K562 (cell line): ENCODE data around the gene TMEM143. TPM values are rescaled to one million over a fixed set of nuclear protein-coding genes. Genes with fewer than 3 reads are reported as not detected.

Experiments used
- CGGBP1 ChIP-seq: fragments of 250-450 bp; sonication (Bioruptor Pico); IDR thresholded peaks from 2 replicates; pipeline ENCODE4 v1.9.0; 2021; ENCODE audit warnings: mild to moderate bottlenecking
- CTCF ChIP-seq, 3 experiments: IDR thresholded peaks in 2 of 3; conservative IDR thresholded peaks in 1 of 3; 2 replicates each; pipeline ENCODE4 v1.5.1; 2011 to 2012; ENCODE audit warnings: low read length in 3 of 3, mild to moderate bottlenecking in 3 of 3, control low read depth in 2 of 3, improper control_type of control experiment in 1 of 3, inconsistent platforms in 1 of 3, low read depth in 1 of 3, mixed read lengths in 1 of 3, moderate library complexity in 1 of 3; ENCODE audit not compliant: insufficient read depth in 2 of 3
- JUN ChIP-seq, 2 experiments: sonication (generic) in 1 of 2; formaldehyde crosslinking in 1 of 2; IDR thresholded peaks; 2 replicates each; pipeline versions ENCODE4 v1.6.1 to v1.8.0; 2012 to 2022; ENCODE audit warnings: borderline replicate concordance in 2 of 2, mild to moderate bottlenecking in 2 of 2, improper control_type of control experiment in 1 of 2, low read depth in 1 of 2, low read length in 1 of 2, missing genetic modification reagents in 1 of 2
- SMARCA4 ChIP-seq: fragments of 450-650 bp; IDR thresholded peaks from 2 replicates; pipeline ENCODE4 v1.6.1; 2016
- SRF ChIP-seq, 2 experiments: fragments of 250-450, 450-650 bp in 1 of 2; sonication (Bioruptor Pico) in 1 of 2; sonication (generic) in 1 of 2; formaldehyde crosslinking; IDR thresholded peaks; 2 replicates each; pipeline versions ENCODE4 v1.5.0 to v1.5.1; 2020 to 2022; ENCODE audit warnings: mild to moderate bottlenecking in 1 of 2, missing genetic modification reagents in 1 of 2
- TFAM ChIP-seq: fragments of 250-450 bp; sonication (Bioruptor Pico); conservative IDR thresholded peaks from 2 replicates; pipeline ENCODE4 v1.5.0; 2021; ENCODE audit warnings: mild to moderate bottlenecking, moderate library complexity
- ZNF165 ChIP-seq: fragments of 250-450 bp; sonication (Bioruptor Pico); IDR thresholded peaks from 2 replicates; pipeline ENCODE4 v1.4.0; 2020; ENCODE audit warnings: borderline replicate concordance
- ZNF551 ChIP-seq: fragments of 250-450 bp; sonication (Bioruptor Pico); IDR thresholded peaks from 2 replicates; pipeline ENCODE4 v1.5.0; 2021; ENCODE audit warnings: mild to moderate bottlenecking, moderate library complexity
- ZNF668 ChIP-seq: fragments of 250-450 bp; sonication (Bioruptor Pico); IDR thresholded peaks from 2 replicates; pipeline ENCODE4 v1.8.0; 2022; ENCODE audit warnings: mild to moderate bottlenecking, inconsistent platforms
- polyA plus RNA-seq, 8 experiments: library from polyadenylated mRNA; depleted of rRNA in 4 of 8; stranded (reverse) in 5 of 8; unstranded in 3 of 8; fragments of >200 nt; fragmentation: Nextera tagmentation in 2 of 8; fragmentation: Illumina TruSeq in 1 of 8; extraction: Ambion mirVana in 2 of 8; extraction: Trizol in 1 of 8; gene quantifications; 2 replicates each; pipeline versions ENCODE4 v1.2.1 to v1.2.3, GENCODE V29; 2011 to 2014; ENCODE audit warnings: inconsistent platforms in 1 of 8, missing spikeins in 1 of 8
- total RNA-seq, 7 experiments: library from RNA; depleted of rRNA in 6 of 7; stranded (reverse); fragments of >200 nt in 6 of 7; fragmentation: Illumina TruSeq in 2 of 7; extraction: Trizol in 2 of 7; gene quantifications; 2 replicates each; pipeline versions ENCODE4 v1.2.1 to v1.2.3, GENCODE V29; 2011 to 2021; ENCODE audit warnings: low replicate concordance in 1 of 7
- TF ChIP-seq, protein P1 (sequence below): fragments of 450-650 bp; IDR thresholded peaks from 2 replicates; pipeline ENCODE4 v1.6.1; 2016; ENCODE audit warnings: low read depth

Gene TMEM143
- total and polyA plus RNA-seq, 9 of the 15 experiments (the other 6 are each of a cell fraction or from before 2014, with no cell fraction given) = 0.66 to 8.8 (median 4.3) TPM

GRCh38 chr19:48321622-48322591 lies 41.8 kb downstream of the TMEM143 start (continued):
- TF ChIP-seq JUN (IDR thresholded peaks at IDR 0.05; ENCODE audit: borderline replicate concordance, low read depth, low read length) (peak; percentile 55; the same call in 1 of the 2 replicates), JUN (CRISPR knock-in tag; IDR thresholded peaks at IDR 0.05; ENCODE audit: borderline replicate concordance) (no peak), CGGBP1 (CRISPR knock-in tag) (no peak), TFAM (no peak), SMARCA4 (peak; percentile 60), CTCF (IDR thresholded peaks at IDR 0.05 in 2 of 3, conservative IDR thresholded peaks at IDR 0.05 in 1 of 3; ENCODE audit: insufficient read depth in 2 of 3, low read depth in 1 of 3, low read length in 3 of 3) (peak; percentile 20 to 37 (median 22); a peak in 4 of 6 replicates), ZNF551 (CRISPR knock-in tag) (no peak), SRF (CRISPR knock-in tag; IDR thresholded peaks at IDR 0.05) (peak in 1 of 2 experiments; percentile 60; a peak in 2 of 4 replicates), ZNF668 (no peak), ZNF165 (CRISPR knock-in tag) (no peak)
- TF ChIP-seq, protein P1, sequence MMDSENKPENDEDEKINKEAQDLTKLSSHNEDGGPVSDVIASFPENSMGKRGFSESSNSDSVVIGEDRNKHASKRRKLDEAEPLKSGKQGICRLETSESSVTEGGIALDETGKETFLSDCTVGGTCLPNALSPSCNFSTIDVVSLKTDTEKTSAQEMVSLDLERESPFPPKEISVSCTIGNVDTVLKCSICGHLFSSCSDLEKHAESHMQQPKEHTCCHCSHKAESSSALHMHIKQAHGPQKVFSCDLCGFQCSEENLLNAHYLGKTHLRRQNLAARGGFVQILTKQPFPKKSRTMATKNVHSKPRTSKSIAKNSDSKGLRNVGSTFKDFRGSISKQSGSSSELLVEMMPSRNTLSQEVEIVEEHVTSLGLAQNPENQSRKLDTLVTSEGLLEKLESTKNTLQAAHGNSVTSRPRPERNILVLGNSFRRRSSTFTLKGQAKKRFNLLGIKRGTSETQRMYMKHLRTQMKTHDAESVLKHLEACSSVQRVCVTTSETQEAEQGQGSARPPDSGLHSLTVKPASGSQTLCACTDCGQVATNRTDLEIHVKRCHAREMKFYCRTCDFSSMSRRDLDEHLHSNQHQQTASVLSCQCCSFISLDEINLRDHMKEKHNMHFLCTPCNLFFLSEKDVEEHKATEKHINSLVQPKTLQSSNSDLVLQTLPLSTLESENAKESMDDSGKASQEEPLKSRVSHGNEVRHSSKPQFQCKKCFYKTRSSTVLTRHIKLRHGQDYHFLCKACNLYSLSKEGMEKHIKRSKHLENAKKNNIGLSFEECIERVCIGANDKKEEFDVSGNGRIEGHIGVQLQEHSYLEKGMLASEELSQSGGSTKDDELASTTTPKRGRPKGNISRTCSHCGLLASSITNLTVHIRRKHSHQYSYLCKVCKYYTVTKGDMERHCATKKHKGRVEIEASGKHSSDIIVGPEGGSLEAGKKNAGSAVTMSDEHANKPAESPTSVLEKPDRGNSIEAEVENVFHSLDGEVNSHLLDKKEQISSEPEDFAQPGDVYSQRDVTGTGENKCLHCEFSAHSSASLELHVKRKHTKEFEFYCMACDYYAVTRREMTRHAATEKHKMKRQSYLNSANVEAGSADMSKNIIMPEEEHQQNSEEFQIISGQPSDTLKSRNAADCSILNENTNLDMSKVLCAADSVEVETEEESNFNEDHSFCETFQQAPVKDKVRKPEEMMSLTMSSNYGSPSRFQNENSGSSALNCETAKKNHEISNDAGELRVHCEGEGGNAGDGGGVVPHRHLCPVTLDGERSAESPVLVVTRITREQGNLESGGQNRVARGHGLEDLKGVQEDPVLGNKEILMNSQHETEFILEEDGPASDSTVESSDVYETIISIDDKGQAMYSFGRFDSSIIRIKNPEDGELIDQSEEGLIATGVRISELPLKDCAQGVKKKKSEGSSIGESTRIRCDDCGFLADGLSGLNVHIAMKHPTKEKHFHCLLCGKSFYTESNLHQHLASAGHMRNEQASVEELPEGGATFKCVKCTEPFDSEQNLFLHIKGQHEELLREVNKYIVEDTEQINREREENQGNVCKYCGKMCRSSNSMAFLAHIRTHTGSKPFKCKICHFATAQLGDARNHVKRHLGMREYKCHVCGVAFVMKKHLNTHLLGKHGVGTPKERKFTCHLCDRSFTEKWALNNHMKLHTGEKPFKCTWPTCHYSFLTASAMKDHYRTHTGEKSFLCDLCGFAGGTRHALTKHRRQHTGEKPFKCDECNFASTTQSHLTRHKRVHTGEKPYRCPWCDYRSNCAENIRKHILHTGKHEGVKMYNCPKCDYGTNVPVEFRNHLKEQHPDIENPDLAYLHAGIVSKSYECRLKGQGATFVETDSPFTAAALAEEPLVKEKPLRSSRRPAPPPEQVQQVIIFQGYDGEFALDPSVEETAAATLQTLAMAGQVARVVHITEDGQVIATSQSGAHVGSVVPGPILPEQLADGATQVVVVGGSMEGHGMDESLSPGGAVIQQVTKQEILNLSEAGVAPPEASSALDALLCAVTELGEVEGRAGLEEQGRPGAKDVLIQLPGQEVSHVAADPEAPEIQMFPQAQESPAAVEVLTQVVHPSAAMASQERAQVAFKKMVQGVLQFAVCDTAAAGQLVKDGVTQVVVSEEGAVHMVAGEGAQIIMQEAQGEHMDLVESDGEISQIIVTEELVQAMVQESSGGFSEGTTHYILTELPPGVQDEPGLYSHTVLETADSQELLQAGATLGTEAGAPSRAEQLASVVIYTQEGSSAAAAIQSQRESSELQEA = peak; percentile 74; the same call in 1 of the 2 replicates
